Subcutaneous adipose tissue (tissue), 4 donors: ENCODE data around the gene PBXIP1. TPM values are rescaled to one million over a fixed set of nuclear protein-coding genes. Genes with fewer than 3 reads are reported as not detected.

Experiments
- total RNA-seq, 4 donors: library from RNA; depleted of rRNA; stranded (reverse); fragments of >200 nt; gene quantifications; one replicate each; pipeline ENCODE4 v1.1.0, GENCODE V29; 2016
- TF ChIP-seq, protein P1 (sequence below): fragments of 450-650 bp; IDR thresholded peaks from one replicate; pipeline ENCODE4 v1.5.1; 2016; ENCODE audit warnings: low read depth, mild to moderate bottlenecking, control low read depth, antibody characterized with exemption, moderate library complexity

PBXIP1 gene
- total RNA-seq, 4 donors from 2014 or later = 34.9 to 177 (median 91.0) TPM

DNA sequence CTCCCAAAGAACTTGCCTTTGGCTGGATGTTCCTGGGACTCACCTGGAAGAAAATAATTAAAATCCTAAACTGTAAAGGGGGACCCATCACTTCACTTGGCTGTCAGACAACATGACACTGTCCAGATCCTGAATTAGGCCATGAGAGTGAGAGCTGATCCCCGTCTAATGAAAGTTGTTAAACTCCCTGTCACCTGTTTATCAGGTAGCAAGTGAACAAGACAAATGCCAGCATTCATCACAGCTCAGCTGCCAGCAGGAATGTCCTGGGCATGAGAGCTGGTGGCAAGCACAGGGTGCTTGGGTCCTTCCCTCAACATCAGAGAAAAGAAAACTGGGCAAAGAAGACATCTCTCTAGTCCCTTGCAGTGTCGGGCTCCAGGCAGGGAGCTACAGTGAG lies 43.1 kb downstream of the PBXIP1 start:
- TF ChIP-seq, protein P1, sequence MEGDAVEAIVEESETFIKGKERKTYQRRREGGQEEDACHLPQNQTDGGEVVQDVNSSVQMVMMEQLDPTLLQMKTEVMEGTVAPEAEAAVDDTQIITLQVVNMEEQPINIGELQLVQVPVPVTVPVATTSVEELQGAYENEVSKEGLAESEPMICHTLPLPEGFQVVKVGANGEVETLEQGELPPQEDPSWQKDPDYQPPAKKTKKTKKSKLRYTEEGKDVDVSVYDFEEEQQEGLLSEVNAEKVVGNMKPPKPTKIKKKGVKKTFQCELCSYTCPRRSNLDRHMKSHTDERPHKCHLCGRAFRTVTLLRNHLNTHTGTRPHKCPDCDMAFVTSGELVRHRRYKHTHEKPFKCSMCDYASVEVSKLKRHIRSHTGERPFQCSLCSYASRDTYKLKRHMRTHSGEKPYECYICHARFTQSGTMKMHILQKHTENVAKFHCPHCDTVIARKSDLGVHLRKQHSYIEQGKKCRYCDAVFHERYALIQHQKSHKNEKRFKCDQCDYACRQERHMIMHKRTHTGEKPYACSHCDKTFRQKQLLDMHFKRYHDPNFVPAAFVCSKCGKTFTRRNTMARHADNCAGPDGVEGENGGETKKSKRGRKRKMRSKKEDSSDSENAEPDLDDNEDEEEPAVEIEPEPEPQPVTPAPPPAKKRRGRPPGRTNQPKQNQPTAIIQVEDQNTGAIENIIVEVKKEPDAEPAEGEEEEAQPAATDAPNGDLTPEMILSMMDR = no peak

DNA sequence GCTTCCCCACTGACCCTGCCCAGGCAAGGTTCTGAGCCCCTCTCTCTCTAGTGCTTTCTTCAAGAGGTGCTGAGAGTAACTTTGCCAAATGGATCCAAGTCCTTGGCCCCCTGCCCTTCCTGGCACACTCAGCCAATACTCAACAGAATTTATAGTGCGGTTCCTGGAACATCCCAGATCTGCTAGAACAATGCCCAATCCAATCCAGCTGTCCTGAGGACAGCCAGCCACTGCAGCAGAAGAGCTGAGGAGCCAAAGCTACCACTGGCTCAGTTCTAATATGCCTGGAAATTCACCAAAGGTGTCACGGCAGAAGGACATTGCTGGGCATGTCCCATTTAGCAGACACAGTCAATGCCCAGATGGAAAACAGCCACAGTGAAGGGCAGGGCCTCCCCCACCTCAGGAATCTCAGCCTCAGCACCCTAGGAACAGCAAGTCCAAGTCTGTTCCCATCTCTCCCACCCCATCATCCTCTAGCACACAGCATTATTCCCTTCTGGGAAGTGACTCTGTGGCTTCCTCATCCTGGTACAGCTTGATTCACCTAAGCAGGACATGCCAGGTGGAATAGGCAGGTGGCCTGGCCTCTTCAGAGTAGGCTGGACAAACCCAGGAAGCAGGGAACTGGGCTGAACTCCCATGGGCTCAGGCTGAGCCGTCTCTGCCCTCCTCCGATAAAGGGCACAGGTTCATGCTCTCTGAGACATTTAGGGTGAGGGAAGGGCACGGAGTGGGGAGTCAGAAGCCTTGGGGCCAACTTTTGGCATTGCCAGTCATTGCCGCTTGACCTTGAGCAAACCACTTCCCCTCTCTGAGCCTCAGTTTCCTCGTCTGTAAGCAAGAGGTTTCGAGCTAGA lies 44.0 kb downstream of the PBXIP1 start:
- TF ChIP-seq, protein P1 = no peak

DNA sequence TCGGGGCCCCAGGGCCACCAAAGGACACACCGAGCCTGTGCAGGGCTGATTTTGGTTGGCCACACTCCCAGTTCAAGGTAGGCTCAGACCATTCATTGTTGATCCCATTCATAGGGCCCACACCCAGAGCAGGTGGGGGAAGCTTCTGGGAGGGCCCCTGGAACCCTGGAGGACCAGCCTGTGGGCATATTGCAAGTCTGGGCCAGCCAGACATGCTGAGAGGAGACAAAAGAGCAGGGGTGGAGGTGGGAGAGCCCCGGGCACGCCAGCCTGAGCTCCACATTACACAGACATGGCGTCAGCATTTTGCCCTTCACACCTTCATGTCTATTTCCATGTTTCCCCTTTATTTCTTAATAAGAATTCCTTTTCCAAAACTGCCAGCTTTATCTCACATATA lies 45.0 kb downstream of the PBXIP1 start:
- TF ChIP-seq, protein P1 = no peak

DNA sequence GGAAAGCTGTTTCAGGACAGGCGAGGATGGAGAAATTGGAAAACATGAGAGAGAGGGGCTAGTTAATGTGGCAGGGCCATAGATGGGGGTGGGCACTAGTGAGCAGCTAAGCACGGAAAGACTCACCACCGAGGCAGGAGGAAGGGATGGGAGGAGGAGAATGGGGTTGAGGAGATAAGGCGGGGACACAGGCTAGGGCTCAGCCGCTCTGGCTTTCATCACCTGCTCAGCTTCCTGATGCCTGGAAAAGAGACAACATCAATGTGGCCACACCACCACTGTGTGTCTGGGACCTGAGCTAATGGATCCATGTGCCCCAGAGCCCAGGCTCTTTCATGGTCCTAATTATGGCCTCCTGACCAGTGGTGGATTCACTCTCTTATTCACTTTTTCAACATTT lies 47.0 kb downstream of the PBXIP1 start:
- TF ChIP-seq, protein P1 = no peak

DNA sequence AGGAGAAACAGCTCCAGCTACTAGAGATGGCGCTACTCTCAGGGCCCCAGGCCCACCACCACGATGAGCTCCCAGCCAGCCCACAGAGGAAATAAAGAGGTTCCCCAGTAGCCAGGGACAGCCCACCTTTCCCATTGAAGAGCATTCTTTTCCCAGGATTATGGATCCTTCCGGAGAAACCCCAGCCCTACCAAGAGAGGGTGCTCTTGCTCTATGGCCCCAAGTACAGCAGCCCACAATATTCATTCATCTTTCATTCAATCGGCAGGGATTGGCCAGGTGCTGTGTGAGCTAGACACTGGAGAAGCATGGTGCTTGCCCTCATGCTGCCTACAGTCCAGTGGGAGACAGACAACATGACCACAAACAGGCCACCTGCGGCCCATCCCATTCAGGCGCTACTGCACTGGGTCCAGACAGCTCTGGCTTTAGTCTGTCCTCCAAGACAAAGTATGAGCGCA lies 49.2 kb downstream of the PBXIP1 start:
- TF ChIP-seq, protein P1 = no peak

DNA sequence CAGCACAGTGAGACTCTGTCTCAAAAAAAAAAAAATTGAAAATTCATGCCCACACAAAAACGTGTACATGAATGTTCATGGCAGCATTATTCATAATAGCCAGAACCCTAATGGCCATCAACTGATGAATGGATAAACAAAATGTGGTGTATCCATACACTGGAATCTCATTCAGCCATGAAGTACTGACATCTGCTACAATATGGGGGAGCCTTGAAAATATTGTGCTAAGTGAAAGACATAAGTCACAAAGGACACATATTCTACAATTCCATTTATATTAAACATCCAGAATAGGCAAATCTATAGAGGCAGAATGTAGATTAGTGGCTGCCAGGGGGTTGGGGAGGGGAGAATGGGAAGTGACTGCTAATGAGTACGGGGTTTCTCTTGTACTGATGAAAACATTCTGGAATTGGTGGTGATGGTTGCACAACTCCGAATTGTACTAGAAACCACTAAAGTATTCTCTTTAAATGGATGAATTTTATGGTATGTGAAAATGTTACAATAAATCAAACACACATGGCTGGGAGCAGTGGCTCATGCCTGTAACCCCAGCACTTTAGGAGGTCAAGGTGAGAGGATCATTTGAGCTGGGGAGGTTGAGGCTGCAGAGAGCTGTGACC lies 52.8 kb downstream of the PBXIP1 start:
- TF ChIP-seq, protein P1 = no peak

DNA sequence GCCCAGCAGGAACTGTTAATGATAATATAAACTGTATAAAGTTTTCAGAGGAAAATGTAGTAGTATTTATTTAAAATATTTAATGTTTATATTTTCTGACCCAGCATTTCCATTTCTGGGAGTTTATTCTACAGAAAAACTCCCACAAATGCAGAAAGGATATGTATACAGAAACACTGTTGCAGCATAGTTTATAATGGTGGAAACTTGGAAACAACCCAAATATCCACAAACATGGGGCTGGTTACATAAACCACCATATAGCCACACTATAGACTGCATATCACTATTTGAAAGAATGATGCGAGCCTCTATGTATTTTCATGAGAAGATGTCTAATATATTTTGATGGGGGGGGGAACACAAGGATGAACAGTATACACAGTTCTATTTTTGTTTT lies 54.3 kb downstream of the PBXIP1 start:
- TF ChIP-seq, protein P1 = no peak
